ENCODE data around the gene ANKS1B.

The ANKS1B gene

DNA sequence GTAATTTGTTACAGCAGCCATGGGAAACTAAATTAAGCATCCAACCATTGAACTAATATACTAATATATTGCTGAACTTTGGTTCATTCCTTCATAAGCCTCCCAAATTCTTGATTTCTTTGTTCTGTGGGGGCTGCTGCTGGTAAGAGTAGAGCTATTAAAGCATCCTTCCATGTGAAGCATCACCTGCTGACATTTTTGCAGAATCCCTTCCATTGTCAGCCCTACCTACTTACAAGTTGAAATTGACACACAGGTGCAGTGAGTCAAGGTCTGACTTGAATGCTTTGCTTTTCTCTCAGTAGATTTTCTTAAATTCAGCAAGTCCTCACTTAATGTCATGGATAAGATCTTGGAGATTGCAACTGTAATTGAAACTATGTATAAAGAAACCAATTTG, 865.3 kb downstream of the ANKS1B start:
- H3K27me3 Mint-ChIP-seq: no peaks in the 10 kb centered on the region
- no peaks in the 10 kb centered on the region for H3K4me1 Mint-ChIP-seq (ENCODE audit: low read depth)
- H3K27ac Mint-ChIP-seq: no peak overlapping the region
- no peaks in the 10 kb centered on the region for H3K9me3 Mint-ChIP-seq (ENCODE audit: low read depth)
- H3K36me3 Mint-ChIP-seq: no peaks in the 10 kb centered on the region
- H3K4me3 Mint-ChIP-seq: no peak overlapping the region

DNA sequence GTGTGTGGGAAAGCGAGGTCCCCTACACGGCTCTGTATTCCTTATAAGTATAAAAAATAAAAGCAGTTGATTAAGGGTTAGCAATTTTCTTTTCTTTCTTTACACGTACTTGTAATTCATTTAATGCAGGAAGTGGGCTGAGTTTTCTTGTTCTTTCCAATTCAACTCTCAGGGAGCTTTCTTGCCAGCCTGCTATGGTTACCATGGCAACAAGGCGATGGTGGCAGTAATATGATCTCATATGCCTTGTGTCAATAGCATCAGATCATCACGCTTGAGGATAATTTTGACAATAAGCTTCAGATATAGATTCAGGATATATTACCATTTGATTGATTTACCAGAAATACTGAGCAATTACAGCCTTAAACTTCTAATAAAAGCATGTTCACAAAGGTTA, 873.1 kb downstream of the ANKS1B start:
- Mint-ChIP-seq H3K4me3 (no peak overlapping the region), H3K27ac (no peak overlapping the region), H3K36me3 (no peaks in the 10 kb centered on the region), H3K4me1 (ENCODE audit: low read depth) (no peaks in the 10 kb centered on the region), H3K9me3 (ENCODE audit: low read depth) (no peaks in the 10 kb centered on the region), H3K27me3 (no peaks in the 10 kb centered on the region)

DNA sequence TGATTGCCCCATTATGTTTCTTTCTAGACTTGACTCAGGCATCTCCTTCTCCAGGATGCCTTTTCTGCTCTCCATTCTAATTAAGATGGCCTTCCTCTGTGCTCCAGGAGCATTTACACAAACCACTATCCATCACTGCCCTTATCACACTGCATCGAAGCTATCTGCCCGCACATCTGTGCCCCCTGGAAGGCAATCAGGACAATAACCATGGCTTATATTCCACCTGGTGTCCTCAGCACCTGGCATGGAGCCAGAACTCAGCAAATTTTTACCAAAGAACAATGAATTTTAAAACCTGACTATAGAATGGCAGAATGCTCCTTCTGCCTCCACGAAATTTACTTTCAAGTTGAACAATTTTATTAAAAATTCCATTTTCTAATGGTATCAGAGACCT, 873.9 kb downstream of the ANKS1B start:
- no peaks in the 10 kb centered on the region for H3K4me1 Mint-ChIP-seq (ENCODE audit: low read depth)
- H3K4me3 Mint-ChIP-seq: no peak overlapping the region
- H3K9me3 Mint-ChIP-seq (ENCODE audit: low read depth): no peaks in the 10 kb centered on the region
- no peaks in the 10 kb centered on the region for H3K27me3 Mint-ChIP-seq
- no peak overlapping the region for H3K27ac Mint-ChIP-seq
- no peaks in the 10 kb centered on the region for H3K36me3 Mint-ChIP-seq

DNA sequence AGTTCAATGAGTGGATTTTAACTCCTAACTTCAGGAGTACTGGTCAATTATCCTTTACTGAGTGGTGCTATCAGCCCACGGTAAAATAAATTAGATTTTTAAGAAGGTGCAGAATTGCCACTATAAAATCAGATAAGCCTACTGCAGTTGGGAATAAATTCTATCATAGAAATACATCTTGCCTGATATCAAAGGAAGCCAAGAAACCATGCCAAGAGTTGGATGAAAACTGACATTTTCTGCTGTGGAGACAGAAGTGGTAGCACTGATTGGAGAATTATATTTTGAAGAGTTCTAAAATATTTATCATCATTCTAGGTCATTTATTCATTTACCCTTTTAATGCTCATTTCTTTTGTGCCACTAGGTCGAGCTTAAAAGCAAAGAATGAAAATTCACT, 874.5 kb downstream of the ANKS1B start:
- H3K27ac Mint-ChIP-seq: no peak overlapping the region
- no peaks in the 10 kb centered on the region for H3K4me1 Mint-ChIP-seq (ENCODE audit: low read depth)
- H3K4me3 Mint-ChIP-seq: no peak overlapping the region
- H3K27me3 Mint-ChIP-seq: no peaks in the 10 kb centered on the region
- H3K36me3 Mint-ChIP-seq: no peaks in the 10 kb centered on the region
- no peaks in the 10 kb centered on the region for H3K9me3 Mint-ChIP-seq (ENCODE audit: low read depth)

DNA sequence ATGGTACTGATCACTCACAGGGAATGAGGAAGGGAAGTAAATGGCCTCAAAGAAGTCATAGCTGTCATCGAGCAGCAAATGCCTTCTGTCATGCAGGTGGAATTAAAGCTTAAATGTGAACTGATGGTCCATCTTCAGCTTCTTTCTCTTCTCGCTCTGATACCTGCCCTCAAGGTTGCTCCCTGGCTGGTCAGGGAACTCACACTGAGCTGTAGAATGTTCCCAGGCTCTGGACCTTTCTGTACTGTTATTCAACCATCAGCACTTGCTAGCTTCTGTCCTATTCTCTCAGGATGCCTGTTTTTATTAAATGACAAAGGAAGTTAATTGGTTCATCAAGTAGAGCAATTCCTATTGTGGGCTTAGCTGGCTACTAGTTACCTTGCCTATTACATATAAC, 875.8 kb downstream of the ANKS1B start:
- Mint-ChIP-seq H3K27ac (no peak overlapping the region), H3K27me3 (peaks cover 1% of the 10 kb centered on the region), H3K4me3 (no peak overlapping the region), H3K36me3 (no peaks in the 10 kb centered on the region), H3K9me3 (ENCODE audit: low read depth) (no peaks in the 10 kb centered on the region), H3K4me1 (ENCODE audit: low read depth) (no peaks in the 10 kb centered on the region)

DNA sequence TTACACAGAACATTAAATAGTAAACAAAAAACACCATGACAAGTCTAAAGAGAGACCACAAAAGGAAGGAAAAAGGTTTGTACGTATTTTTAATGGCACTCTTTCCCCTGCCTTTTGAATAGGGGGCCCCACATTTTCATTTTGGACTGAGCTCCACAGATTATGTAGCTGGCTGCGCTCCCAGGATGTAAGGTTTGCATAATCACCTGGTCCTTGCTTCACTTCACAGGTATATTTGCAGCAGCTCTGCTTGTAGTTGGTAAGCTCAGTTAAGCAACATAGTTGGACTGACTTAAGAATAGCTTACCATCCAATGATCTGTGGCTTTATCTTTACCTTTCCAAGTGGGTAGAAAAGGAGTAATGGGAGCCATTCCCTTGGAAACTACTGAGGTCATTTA, 885.0 kb downstream of the ANKS1B start:
- Mint-ChIP-seq H3K36me3 (no peaks in the 10 kb centered on the region), H3K27me3 (peaks cover 5% of the 10 kb centered on the region), H3K9me3 (ENCODE audit: low read depth) (no peaks in the 10 kb centered on the region), H3K4me3 (no peak overlapping the region), H3K27ac (no peak overlapping the region), H3K4me1 (ENCODE audit: low read depth) (no peaks in the 10 kb centered on the region)

DNA sequence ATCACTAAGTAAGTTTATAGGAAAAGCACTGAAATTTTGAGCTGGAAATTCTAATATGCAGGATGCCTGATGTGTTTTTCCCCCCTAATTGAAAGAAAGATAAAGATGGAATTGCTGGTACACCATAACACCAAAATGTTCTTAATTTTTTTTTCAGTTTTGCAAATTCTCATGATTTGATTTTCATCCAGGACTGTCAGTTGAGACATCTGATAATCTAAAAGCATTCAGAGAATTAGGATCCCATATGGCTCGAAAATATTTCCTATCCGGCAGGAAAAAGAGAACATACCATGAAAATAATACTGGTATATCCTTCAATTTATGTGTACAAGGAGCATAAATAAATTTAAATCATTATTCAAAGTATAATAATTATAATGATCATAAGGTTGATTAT, 887.6 kb downstream of the ANKS1B start:
- Mint-ChIP-seq H3K36me3 (no peaks in the 10 kb centered on the region), H3K9me3 (ENCODE audit: low read depth) (no peaks in the 10 kb centered on the region), H3K4me1 (ENCODE audit: low read depth) (no peaks in the 10 kb centered on the region), H3K27ac (no peak overlapping the region), H3K4me3 (no peak overlapping the region), H3K27me3 (peaks cover 6% of the 10 kb centered on the region)

DNA sequence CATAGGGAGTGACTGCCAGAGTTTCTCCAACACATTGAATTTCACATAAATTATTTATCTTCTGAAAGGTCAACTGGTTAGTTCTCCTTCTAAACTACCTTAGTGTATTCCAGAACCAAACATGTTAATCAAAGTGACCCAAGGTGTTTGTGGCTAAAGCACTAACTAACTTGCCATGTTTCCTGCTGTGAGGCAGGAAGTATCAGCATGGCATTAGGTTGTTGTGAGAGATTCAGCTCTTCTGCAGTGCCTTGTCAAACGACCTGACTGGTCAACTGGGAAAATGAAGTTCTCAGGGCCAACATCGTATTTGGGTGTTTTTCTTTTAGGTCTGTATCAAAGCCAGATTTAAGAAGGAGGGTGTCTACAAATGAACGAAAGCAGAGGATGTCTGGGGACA, 891.6 kb downstream of the ANKS1B start:
- no peak overlapping the region for H3K27ac Mint-ChIP-seq
- H3K4me1 Mint-ChIP-seq (ENCODE audit: low read depth): no peaks in the 10 kb centered on the region
- H3K36me3 Mint-ChIP-seq: no peaks in the 10 kb centered on the region
- H3K4me3 Mint-ChIP-seq: no peak overlapping the region
- H3K27me3 Mint-ChIP-seq: peaks cover 2% of the 10 kb centered on the region
- peaks cover 4% of the 10 kb centered on the region for H3K9me3 Mint-ChIP-seq (ENCODE audit: low read depth)

DNA sequence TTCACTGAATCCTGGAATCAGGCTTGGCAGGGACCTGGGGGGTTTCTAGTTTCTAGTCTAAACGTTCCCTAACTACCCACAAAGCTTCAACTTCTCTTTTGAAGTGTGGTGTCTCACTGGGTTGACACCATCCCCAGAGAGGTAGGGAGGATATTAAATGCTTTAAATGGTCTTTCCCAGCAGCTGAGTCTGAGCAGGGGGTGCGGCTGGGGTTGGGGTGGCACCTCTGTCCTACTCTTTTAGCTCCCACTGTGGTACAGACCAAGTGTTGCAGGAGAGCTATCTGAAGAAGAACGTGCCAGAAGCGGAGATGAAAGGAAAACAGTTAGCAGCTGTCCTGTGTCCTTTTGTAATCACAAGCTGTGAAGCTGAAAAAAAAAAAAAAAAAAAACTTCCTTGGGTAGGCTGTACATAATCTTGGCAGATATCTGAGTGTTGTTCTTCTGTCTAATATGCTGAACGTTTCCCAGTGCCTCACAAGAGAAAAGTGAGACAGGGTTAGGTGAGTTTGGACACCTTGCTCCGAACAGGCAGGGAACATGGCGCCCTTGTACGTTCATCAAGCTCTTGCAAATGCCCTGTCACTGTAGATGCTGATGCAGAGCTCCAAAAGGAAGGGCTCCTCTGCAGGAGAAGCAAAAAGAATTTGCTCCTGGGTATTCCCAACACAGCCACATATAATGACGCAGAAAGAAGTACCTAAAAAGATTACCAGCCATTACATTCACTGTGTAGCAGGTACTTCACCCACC, 892.5 kb downstream of the ANKS1B start:
- H3K4me3 Mint-ChIP-seq: no peak overlapping the region
- peaks cover 4% of the 10 kb centered on the region for H3K9me3 Mint-ChIP-seq (ENCODE audit: low read depth)
- H3K4me1 Mint-ChIP-seq (ENCODE audit: low read depth): no peaks in the 10 kb centered on the region
- no peaks in the 10 kb centered on the region for H3K36me3 Mint-ChIP-seq
- no peak overlapping the region for H3K27ac Mint-ChIP-seq
- peaks cover 2% of the 10 kb centered on the region for H3K27me3 Mint-ChIP-seq

DNA sequence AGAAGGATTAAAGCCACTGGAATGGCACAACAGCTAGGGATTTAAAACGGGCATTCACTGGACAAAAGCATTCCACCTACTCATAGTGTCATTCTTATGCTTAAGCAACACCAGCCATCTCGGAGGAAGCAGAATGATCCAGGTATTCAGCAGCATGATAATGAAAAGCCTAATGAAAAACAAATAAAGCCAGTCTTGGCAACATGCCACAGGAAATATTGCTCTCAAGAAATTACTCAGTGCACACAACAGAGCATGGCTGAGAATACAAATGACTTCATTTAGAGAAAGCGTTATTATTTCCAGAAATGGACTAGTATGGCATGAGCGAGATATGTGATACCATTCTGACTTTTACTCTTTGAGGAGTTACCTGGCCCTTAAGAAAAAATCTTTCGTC, 897.5 kb downstream of the ANKS1B start:
- H3K27ac Mint-ChIP-seq: no peak overlapping the region
- H3K4me1 Mint-ChIP-seq (ENCODE audit: low read depth): no peaks in the 10 kb centered on the region
- H3K9me3 Mint-ChIP-seq (ENCODE audit: low read depth): peaks cover 4% of the 10 kb centered on the region

DNA sequence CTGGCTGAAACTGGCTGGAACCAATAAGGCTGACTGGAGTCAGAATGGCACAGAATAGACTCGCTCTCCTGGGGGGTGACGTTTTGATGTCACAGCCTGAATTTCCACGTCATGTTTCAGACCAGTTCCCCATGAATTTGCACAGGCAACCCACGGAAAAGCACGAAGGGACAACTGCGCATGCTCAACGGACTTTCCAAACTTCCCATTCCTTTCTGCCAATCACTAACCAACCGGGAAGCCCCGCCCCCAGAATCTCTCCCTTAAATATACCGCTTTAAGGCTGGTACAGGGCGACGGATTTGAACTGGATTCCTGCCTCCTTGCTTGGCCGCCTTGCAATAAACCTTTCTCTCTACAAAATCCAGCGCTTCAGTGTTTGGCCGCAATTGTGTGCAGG, 904.9 kb downstream of the ANKS1B start:
- no peak overlapping the region for H3K4me3 Mint-ChIP-seq
- no peaks in the 10 kb centered on the region for H3K36me3 Mint-ChIP-seq
- peaks cover 2% of the 10 kb centered on the region for H3K27me3 Mint-ChIP-seq
- H3K9me3 Mint-ChIP-seq (ENCODE audit: low read depth): no peaks in the 10 kb centered on the region
- H3K27ac Mint-ChIP-seq: no peak overlapping the region
- no peaks in the 10 kb centered on the region for H3K4me1 Mint-ChIP-seq (ENCODE audit: low read depth)

More for the DNA sequence above, 897.5 kb downstream of the ANKS1B start:
- H3K27me3 Mint-ChIP-seq: no peaks in the 10 kb centered on the region
- no peaks in the 10 kb centered on the region for H3K36me3 Mint-ChIP-seq
- H3K4me3 Mint-ChIP-seq: no peak overlapping the region

DNA sequence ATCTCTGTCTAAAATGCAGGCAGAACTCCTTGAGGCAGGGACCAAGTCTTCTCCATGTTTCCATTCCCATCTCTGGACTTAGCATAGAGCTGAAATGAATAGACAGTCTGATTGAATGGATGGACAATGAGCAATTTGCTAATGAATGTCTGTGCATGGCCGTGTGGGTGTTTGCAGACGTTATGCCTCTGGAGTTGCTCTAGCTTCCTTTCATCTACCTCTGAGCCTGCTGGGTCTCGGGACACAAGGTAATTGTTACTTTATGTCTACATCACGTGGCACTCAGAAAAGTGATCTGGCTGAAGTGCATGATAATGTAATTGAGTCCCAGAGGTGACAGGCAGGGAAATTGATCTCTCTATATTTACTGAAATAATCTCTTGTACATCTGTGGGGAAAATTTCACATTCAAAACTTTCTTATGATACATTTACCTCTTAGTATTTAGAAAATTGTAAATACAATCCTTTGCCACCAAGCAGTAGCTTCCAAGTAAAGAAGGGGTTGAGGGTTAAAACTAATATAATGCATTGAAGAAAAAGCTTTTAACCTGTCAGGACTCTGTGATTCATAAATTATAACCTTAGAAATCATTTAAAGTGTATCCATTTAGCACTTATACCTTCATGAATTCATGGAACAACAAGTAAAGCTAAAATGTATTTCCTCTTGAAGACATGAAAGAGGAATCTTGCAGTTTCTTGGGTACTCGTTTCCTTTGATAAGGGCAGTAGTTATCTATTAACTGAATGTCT, 915.6 kb downstream of the ANKS1B start:
- Mint-ChIP-seq H3K4me1 (ENCODE audit: low read depth) (no peaks in the 10 kb centered on the region), H3K27me3 (no peaks in the 10 kb centered on the region), H3K27ac (no peak overlapping the region), H3K36me3 (no peaks in the 10 kb centered on the region), H3K9me3 (ENCODE audit: low read depth) (no peaks in the 10 kb centered on the region), H3K4me3 (no peak overlapping the region)

DNA sequence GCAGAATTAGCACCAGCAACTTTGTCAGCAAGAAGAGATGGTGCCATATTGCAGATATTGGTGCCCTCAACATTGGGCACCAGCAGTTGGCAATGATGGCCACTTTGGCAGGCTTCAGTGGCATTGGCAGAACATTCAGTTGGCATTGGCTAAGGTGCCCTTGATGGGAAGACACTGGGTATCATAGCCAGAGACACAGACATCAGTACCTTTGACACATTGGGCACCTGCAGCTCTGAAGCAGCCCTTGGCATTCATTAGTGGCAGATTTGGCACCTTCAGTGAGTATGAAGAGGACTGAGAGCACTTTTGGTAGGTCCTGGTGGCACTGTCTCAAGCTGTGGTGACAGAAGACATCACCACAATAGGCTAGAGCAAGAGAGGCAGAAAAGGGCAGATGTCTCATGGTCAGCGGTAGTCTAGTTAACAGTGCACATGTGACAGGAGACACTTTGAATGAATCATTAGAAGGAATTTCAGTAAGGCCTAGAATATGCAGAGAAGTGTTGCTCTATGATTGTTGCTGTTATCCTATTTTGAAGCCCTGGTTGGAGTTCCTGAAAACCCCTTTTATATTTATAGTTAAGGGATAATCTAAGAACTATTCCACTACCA, 917.5 kb downstream of the ANKS1B start:
- H3K27ac Mint-ChIP-seq: no peak overlapping the region
- H3K27me3 Mint-ChIP-seq: peaks cover 3% of the 10 kb centered on the region
- H3K36me3 Mint-ChIP-seq: no peaks in the 10 kb centered on the region
- no peak overlapping the region for H3K4me3 Mint-ChIP-seq
- no peaks in the 10 kb centered on the region for H3K9me3 Mint-ChIP-seq (ENCODE audit: low read depth)
- no peaks in the 10 kb centered on the region for H3K4me1 Mint-ChIP-seq (ENCODE audit: low read depth)

DNA sequence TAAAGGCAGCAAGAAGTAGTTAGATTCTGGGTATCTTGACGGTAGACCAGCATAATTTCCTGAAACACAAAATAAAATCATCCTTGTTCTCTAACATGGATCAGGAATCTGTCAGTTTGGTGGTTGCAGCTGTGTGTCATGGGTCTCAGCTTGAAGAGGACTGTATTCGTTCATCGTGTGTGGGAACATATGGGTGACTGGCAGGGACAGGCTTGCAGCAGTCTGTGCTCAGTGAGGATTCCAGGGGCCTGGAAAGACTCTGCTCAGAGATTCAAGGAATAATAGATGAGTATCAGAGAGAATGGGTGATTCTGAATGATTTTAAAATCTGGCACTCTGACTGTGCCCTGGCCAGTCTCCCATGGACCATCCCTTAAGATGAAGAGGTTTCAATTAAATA, 918.0 kb downstream of the ANKS1B start:
- Mint-ChIP-seq H3K27me3 (peaks cover 4% of the 10 kb centered on the region), H3K9me3 (ENCODE audit: low read depth) (no peaks in the 10 kb centered on the region), H3K4me1 (ENCODE audit: low read depth) (no peaks in the 10 kb centered on the region), H3K27ac (no peak overlapping the region), H3K36me3 (no peaks in the 10 kb centered on the region), H3K4me3 (no peak overlapping the region)

DNA sequence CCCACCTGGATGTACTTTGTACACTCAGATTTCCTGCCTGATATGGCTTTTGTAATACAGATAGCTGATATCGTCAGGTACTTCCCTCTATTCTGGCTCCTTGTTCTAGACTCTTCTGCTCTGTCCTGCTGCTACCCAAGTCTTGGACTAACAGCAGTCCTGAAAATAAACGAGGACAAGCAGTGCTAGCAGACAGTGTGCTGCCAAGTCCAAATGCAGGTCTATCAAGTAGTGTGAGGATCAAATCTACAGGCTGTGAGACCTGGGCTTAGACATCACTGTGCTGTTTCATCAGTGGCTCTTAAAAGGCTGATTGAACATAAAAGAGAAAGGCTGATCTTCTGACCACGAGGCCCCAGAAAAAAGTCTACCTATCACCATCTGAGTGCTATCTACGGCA, 921.6 kb downstream of the ANKS1B start:
- no peaks in the 10 kb centered on the region for H3K9me3 Mint-ChIP-seq (ENCODE audit: low read depth)
- H3K36me3 Mint-ChIP-seq: no peaks in the 10 kb centered on the region
- no peak overlapping the region for H3K4me3 Mint-ChIP-seq
- no peak overlapping the region for H3K27ac Mint-ChIP-seq
- H3K4me1 Mint-ChIP-seq (ENCODE audit: low read depth): no peaks in the 10 kb centered on the region
- H3K27me3 Mint-ChIP-seq: peaks cover 4% of the 10 kb centered on the region

All from activated naive CD8-positive, alpha-beta T cell (primary cell).